Gastrocnemius medialis (tissue), 4 donors: ENCODE results near the gene GYG2.
A peak's percentile ranks its signal among the peaks of the same experiment; 100 is the strongest.
"Not testable (repeated sequence)": the region's sequence is repeated elsewhere in the genome, so short reads cannot be mapped to it uniquely, and the experiment has no call there.

Experiments
- POLR2A ChIP-seq, 2 donors: fragments of 450-650 bp; IDR thresholded peaks; one replicate each; pipeline ENCODE4 v1.6.1; 2017; ENCODE audit warnings: antibody characterized with exemption in 2 of 2, mild to moderate bottlenecking in 2 of 2, moderate library complexity in 2 of 2
- TF ChIP-seq, protein P1 (sequence below), 5 experiments: fragments of 450-650 bp in 3 of 5; fragments of 200-600 bp in 2 of 5; sonication (generic) in 2 of 5; IDR thresholded peaks in 4 of 5; conservative IDR thresholded peaks in 1 of 5; 1 replicate in 4 of 5; 2 replicates in 1 of 5; pipeline ENCODE4 v1.5.1; 2016 to 2019; ENCODE audit warnings: antibody characterized with exemption in 5 of 5, mild to moderate bottlenecking in 3 of 5, moderate library complexity in 3 of 5

DNA sequence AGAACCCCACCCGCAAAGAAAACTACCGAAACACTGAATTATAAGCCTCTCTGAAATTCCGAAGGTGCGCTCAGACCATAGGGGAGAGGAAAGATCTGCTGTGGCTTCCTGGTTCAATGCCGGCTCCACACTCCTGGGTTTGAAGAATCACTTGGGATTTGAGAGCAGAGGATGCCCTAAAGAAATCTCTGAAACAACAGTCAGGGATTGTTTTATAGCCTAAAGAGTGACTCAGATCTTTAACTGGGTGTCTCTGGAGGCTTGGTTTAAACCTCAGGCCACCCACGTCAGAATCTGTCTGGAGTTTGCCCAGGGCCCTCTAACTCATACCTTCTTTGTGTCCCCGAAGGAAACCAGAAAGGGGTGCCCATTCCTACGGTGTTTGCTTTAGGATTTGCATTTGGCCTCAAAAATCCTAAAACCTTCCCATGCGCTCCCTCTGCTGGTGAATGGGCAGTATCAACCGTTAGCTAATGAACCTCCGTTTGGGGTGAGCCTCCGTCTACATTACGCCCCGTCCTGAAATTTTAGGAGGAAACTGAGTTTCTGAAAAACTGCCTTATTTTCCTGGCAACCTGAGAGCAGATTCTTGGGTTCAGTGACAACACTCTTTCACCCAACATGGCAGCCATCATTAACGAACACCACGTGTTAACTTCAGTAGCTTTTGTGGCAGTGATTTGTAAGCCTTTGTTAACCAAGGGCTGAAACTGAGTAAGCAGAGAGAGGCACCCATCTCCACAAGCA is 16.4 kb upstream of the GYG2 start:
- TF ChIP-seq, protein P1, sequence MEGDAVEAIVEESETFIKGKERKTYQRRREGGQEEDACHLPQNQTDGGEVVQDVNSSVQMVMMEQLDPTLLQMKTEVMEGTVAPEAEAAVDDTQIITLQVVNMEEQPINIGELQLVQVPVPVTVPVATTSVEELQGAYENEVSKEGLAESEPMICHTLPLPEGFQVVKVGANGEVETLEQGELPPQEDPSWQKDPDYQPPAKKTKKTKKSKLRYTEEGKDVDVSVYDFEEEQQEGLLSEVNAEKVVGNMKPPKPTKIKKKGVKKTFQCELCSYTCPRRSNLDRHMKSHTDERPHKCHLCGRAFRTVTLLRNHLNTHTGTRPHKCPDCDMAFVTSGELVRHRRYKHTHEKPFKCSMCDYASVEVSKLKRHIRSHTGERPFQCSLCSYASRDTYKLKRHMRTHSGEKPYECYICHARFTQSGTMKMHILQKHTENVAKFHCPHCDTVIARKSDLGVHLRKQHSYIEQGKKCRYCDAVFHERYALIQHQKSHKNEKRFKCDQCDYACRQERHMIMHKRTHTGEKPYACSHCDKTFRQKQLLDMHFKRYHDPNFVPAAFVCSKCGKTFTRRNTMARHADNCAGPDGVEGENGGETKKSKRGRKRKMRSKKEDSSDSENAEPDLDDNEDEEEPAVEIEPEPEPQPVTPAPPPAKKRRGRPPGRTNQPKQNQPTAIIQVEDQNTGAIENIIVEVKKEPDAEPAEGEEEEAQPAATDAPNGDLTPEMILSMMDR (IDR thresholded peaks at IDR 0.05 in 4 of 5, conservative IDR thresholded peaks at IDR 0.05 in 1 of 5), result peak; percentile 42 to 69 (median 59)
- TF ChIP-seq POLR2A (IDR thresholded peaks at IDR 0.05), result not testable (repeated sequence)
